Adrenal gland (tissue), 5 donors: ENCODE measurements around the gene SMIM28.

Experiments used
- POLR2A ChIP-seq, 2 donors: fragments of 450-650 bp; IDR thresholded peaks; one replicate each; pipeline ENCODE4 v1.6.1; 2017; ENCODE audit warnings: antibody characterized with exemption in 2 of 2, mild to moderate bottlenecking in 2 of 2, moderate library complexity in 1 of 2
- TF ChIP-seq, protein P1 (sequence below), 6 experiments: fragments of 450-650 bp in 4 of 6; fragments of 200-600 bp in 2 of 6; sonication (generic) in 1 of 6; IDR thresholded peaks; 1 replicate in 5 of 6; 2 replicates in 1 of 6; pipeline versions ENCODE4 v1.5.1 to v1.8.0; 2016 to 2021; ENCODE audit warnings: antibody characterized with exemption in 6 of 6, mild to moderate bottlenecking in 2 of 6, moderate library complexity in 1 of 6
- donor health status: DM: no; HTN: no; CAD: no.

DNA sequence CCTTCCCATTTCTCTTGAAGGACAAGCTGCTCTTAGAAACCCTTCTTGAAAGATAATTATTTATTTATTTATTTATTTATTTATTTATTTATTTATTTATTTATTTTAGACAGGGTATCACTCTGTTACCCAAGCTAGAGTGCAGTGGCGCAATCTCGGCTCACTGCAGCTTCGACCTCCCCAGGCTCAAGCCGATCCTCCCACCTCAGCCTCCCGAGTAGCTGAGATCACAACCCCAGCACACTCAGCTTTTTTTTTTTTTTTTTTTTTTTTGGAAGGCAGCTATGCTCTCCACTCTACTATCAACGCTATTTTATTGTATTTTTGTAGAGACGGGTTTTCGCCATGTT lies 25.1 kb downstream of the SMIM28 start:
- TF ChIP-seq, protein P1, sequence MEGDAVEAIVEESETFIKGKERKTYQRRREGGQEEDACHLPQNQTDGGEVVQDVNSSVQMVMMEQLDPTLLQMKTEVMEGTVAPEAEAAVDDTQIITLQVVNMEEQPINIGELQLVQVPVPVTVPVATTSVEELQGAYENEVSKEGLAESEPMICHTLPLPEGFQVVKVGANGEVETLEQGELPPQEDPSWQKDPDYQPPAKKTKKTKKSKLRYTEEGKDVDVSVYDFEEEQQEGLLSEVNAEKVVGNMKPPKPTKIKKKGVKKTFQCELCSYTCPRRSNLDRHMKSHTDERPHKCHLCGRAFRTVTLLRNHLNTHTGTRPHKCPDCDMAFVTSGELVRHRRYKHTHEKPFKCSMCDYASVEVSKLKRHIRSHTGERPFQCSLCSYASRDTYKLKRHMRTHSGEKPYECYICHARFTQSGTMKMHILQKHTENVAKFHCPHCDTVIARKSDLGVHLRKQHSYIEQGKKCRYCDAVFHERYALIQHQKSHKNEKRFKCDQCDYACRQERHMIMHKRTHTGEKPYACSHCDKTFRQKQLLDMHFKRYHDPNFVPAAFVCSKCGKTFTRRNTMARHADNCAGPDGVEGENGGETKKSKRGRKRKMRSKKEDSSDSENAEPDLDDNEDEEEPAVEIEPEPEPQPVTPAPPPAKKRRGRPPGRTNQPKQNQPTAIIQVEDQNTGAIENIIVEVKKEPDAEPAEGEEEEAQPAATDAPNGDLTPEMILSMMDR (IDR thresholded peaks at IDR 0.05) = no peak
- TF ChIP-seq POLR2A (IDR thresholded peaks at IDR 0.05) = no peak
